GM18507 (cell line): ENCODE results near the gene ELAC1.

Source experiments
- DNase-seq: peaks from one replicate; pipeline ENCODE4 v3.0.0; 2011; ENCODE audit warnings: low read depth; ENCODE audit not compliant: insufficient read length; ENCODE audit errors: extremely low spot score
- FAIRE-seq: peaks from 2 replicates; lab custom pipeline; 2011; peaks lifted over from hg19 to GRCh38; lab: Jason Lieb, UNC

The ELAC1 gene

DNA sequence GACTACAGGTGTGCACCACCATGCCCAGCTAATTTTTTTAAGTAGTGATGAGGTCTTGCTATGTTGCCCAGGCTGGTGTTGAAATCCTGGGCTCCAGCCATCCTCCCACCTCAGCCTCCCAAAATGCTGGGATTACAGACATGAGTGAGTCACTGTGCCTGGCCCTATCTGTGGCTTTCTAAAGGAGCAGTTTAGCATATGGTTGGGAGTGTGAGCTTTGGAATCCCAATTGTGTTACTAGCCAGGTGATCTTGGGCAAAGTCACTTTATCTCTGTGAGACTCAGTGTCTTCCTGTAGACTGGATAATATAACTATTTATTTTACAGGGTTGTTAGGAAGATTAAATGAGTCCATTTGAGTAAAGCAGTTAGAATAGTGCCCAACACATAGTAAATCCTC lies 42.4 kb downstream of the ELAC1 start:
- DNase-seq (no peak), FAIRE-seq (no peak)

DNA sequence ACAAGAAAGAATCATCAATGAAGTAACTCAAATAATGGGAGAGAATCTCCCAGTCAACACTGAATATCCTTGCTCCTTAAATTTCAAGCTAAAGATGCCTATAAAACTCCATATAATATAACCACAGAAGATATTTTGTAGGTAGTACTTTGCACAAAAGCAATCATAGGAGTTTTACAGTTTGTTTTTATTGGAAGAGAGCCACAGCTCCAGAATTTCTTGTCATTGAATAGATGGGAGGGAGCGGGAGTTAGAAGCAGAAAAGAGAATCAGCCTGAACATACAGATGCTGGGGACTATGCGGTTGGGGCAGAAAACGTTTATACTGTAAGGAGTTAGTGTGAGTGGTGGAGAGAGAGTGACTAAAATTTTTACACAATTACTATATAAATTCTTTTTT lies 43.9 kb downstream of the ELAC1 start:
- FAIRE-seq = no peak

DNA sequence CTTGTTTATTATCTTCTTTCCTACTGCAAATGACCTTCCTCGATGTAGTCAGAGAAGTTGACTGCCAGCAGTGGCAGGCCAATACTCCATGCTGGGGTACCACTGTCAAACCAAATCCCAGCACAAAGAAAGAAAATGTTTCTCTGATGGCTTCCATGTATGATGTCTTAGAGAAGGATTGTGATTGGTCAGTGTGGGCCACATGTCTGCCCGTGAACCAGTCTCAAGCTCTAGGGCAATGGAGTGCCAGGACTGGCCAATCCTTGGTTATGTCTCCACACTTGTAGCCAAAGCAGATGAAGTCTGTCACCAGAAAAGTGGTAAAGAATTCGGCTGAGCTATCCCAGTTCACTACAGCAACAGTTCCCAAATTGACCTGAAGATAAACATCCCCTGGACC lies 44.6 kb downstream of the ELAC1 start:
- no peak for FAIRE-seq
- no peak for DNase-seq

More for the DNA sequence above, 43.9 kb downstream of the ELAC1 start:
- no peak for DNase-seq

DNA sequence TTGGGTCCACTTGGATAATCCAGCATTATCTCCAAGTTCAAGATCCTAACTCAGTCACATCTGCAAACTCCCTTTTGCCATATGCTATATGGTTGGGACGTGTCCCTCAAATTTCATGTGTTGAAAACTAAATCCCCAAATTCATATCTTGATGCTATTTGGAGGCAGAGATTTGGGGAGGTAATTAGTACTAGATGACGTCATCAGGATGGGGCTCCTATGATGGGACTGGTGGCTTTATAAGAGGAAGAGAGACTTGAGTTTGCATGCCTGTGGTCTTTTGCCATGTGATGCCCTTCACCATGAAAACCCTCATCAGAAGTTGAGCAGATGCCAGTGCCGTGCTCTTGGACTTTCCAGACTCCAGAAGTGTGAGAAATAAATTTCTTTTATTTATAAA lies 45.4 kb downstream of the ELAC1 start:
- FAIRE-seq = no peak
- DNase-seq = no peak

DNA sequence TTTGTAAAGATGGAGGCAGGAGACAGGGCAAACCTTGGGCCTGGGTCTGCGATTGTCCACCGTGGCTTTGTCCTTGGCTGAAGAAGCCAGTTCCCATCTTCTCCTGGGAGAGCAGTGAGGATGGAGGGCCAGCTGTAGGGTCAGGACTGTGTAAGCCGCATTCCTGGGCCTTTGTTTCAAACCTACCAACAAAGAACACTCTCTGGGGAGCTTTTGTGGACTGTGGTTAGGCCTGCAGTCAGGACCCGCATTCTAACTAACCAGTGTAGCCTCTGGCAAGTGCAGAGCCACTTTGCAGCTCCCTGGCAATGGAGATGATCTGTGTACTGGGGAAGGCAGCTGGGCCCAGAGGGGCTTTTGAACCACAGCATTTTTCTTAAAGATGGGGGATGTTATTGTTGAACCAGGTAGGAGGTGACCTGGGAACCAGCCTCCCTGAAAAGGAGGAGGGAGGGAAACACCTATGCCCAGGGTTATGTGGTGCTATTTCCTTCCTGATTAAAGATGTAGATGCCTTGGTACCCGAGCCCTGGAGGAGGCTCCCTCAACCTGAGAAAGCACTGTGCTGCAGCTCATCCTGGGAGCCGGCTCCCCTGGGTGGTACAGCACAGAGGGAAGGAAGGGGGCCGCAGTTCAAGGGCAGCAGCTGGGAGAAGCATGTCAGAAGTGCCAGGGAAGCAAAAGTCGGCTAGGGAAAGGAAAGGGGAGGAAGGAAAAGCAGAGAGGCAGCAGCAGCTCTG lies 49.5 kb downstream of the ELAC1 start:
- DNase-seq = no peak
- no peak for FAIRE-seq

DNA sequence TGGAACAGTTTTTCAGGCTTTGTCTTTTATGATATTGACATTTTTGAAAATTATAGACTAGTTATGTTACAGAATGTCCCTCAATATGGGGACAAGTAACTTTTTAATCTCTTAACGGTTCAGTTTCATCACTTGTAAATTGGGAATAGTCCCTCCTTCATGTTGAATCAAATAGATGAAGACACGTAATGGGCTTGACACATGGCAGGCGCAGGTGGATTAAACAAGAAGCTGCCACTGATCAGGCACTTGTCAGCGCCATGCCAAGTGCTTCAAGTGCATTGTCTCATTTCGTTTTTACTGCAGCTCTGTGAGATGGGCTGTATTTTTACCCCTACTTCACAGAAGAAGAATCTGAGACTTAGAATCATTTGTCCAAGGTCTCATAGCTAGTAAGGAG lies 52.7 kb downstream of the ELAC1 start:
- FAIRE-seq = no peak

DNA sequence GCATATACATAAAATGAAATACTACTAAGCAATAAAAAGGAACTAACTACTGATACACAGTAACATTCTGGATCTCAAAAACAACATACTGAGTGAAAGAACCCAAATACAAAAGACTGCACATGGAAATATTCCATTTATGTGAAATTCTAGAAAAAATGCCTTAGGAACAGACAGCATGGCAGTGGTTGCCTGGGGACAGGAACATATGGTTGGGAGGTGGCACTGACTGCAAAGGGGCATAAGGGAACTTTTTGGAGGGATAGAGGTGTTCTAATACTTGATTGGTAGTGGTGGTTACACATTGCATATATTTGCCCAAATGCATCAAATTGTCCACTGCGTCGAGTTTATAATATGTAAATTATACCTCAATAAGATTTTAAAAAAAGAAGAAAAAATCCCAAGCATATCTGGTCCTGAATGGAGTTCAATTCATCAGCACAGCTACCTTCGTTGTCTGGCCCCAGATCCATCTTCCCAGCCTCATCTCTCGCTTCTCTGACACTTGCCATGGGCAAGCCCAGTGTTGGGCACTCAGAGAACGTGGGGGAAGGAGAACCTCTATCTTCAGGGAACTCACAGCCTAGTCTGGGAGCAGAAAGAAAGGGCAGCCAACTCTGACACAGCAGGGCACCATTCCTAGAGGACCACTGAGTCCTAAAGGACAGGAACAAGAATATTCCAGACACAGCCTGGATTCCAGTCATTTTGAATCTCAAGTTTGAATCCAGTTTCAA lies 53.6 kb downstream of the ELAC1 start:
- no peak for FAIRE-seq
- DNase-seq = no peak

More for the DNA sequence above, 52.7 kb downstream of the ELAC1 start:
- no peak for DNase-seq

DNA sequence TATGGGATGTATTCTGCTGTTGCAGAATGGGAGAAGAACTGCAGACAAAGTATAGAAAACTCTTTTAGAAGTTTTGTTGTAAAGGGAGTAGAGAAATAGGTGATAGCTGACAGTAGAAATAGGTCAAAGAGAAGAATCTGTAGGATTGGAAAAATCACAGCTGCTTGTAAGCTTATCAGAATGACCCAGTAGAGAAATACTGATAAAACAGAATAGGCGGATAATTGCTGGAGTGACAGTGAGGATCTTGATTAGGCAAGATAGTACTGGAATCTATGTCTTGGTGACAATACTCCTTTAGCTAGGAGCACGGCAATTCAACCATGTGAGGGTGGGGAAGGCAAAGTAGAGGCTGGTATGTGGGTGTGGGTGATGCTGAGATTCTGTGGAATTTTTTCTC lies 57.7 kb downstream of the ELAC1 start:
- no peak for FAIRE-seq
- no peak for DNase-seq

DNA sequence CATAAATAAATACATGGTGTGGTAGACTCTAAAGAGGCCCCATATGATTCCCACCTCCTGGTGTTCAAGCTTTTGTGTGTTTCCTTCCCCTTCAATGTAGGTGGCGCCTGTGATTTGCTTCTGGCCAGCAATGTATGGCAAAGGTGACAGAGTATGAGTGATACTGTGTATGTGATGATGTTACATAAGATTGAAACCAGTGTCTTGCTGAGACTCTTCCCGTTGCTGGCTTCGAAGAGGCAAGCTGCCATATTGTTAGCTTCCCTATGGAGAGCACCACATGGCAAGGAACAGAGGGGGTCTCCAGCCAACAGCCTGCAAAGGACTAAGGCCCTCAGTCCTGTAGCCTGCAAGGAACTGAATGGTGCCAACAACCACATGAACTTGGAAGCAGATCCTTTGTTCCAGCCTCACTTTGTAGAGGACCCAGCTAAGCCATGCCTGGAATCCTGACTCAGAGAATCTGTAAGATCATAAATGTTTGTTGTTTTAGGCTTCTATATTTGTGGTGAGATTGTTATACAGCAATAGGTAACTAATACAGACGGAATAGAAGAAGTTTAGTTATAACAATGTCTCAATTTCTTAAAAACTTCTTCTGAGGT lies 60.5 kb downstream of the ELAC1 start:
- DNase-seq (no peak), FAIRE-seq (peak; percentile 76)

DNA sequence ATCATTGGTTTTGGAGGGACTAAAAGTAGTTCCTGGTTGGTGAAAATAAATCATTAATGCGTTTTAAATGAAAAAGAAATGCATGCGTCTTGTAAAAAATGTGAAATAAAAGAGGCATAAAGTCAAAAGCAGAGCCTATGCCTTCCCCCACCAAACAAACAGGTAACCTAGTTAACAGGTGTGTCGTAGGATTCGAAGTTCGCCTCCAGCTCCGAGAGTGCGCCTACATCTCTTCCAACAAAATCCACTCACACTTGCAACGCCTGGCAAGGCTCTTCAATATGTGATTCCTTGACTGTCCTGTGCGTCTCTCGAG lies 61.5 kb downstream of the ELAC1 start:
- no peak for DNase-seq
- peak; percentile 46 for FAIRE-seq

DNA sequence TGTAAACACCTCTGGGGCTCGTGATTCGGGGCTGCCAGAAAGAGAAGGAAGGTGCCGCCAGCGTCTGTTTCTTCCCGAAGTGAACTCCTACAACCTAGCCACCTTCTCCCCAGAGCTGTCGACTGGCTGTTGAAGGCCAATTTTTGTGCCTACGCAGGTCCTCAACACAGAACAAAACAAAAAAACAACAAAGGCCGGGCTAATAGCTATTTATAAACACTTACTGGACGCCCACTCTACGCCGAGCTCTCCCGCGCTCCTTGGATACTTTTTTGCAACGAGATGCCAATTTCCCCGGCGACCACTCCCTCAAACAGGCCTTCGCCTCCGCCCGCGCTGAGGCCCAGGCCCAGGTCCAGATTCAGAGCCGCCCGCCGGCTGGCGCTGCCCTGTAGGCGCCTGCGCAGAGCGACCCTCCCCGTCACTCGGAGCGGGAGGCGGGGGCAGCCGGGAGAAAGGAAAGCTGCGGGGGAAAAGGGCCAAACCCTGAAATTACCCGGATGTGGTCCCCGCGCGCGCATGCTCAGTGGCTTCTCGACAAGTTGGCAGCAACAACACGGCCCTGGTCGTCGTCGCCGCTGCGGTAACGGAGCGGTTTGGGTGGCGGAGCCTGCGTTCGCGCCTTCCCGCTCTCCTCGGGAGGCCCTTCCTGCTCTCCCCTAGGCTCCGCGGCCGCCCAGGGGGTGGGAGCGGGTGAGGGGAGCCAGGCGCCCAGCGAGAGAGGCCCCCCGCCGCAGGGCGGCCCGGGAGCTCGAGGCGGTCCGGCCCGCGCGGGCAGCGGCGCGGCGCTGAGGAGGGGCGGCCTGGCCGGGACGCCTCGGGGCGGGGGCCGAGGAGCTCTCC lies 62.1 kb downstream of the ELAC1 start, which contains the start of gene SMAD4:
Gene SMAD4 (plus strand): TSS at position 520 of the 843 bp plus-strand sequence. CDS start 16,834 bp downstream, outside the sequence.
- DNase-seq (peak; percentile 97), FAIRE-seq (peak; percentile 93)

DNA sequence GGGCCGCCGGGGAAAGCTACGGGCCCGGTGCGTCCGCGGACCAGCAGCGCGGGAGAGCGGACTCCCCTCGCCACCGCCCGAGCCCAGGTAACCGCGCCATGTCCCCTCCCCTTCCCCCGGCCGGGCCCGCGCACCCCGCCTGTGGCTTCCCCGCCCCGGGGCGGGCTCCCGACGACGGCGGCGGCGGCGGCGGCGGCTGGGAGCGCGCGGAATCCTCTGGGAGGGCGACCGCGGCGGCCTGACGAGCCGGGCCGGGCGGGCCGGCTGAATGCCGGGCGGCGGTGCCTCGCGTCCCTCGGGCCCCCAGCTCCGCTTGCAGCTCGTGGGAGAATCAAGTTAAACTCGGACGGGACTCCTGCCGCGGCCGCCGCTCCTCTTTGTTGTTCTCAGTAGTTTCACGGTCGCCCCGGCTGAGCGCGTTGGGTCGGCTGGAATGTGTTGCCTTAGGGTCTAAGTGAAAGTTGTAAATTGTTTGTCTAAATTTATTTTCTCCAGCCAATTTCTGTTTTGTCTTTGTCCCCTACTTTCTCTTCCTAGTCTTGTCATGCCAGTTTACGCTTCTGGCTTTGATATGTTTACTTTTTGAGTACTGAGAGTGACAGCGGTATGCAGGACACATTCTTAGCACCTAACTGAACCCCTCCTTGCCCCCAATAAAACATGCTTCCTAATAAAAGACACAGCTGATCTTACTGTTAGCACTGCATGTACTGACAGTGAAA lies 62.9 kb downstream of the ELAC1 start:
- DNase-seq (peak; percentile 36), FAIRE-seq (no peak)

DNA sequence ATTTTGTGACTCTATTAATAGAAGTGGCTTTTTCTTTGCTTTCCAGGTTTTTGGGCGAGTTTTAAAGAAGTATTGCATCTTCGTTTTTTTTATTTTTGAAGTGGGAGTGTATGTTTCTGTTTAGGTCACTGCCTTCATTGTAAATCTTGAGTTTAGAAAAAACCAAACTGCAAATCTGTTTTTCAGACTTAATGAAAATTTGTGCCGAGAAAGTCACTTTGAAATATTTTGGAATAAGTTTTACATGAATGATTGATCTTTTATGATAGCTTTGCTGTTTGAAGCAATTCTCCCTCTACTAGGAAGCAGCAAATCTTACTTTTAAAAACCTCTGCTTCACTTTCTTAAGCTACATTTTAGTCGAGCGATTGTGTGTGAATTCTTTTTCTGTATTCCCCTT lies 64.4 kb downstream of the ELAC1 start:
- FAIRE-seq = no peak

DNA sequence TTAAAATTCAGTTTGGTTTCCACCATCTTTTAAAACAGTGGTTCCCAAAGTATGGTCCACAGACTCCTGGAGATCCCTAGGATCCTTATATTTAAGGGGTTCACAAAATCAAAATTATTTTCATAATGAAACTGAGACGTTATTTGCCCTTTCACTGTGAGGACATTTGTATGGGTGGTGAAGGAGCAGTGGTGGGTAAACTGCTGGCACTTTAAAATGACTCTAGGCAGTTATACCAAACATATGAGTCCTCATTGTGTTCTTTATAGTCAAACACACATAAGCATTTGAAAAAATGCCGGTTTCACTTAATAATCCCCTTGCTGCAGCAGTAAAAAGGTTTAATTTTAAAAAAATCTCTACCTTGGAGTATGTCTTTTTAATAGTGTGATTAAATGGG lies 69.4 kb downstream of the ELAC1 start:
- FAIRE-seq (no peak), DNase-seq (no peak)

More for the DNA sequence above, 64.4 kb downstream of the ELAC1 start:
- no peak for DNase-seq
